LNCaP clone FGC (cell line): ENCODE results near the gene LRRC27.
"Not testable (repeated sequence)": the region's sequence is repeated elsewhere in the genome, so short reads cannot be mapped to it uniquely, and the experiment has no call there.

Experiments
- DNase-seq: peaks from one replicate; pipeline ENCODE4 v3.0.0-alpha.2; 2011; ENCODE audit warnings: low read depth
- H3K4me3 ChIP-seq: 2 replicates; pipeline ENCODE4 v1.5.1; 2011; ENCODE audit warnings: mild to moderate bottlenecking, low read depth, low read length, control low read depth
- TF ChIP-seq, protein P1 (sequence below): IDR thresholded peaks from 2 replicates; pipeline ENCODE4 v1.5.1; 2012; ENCODE audit warnings: mild to moderate bottlenecking; ENCODE audit not compliant: control insufficient read depth, insufficient read depth; ENCODE audit errors: extremely low read depth

The LRRC27 gene

DNA sequence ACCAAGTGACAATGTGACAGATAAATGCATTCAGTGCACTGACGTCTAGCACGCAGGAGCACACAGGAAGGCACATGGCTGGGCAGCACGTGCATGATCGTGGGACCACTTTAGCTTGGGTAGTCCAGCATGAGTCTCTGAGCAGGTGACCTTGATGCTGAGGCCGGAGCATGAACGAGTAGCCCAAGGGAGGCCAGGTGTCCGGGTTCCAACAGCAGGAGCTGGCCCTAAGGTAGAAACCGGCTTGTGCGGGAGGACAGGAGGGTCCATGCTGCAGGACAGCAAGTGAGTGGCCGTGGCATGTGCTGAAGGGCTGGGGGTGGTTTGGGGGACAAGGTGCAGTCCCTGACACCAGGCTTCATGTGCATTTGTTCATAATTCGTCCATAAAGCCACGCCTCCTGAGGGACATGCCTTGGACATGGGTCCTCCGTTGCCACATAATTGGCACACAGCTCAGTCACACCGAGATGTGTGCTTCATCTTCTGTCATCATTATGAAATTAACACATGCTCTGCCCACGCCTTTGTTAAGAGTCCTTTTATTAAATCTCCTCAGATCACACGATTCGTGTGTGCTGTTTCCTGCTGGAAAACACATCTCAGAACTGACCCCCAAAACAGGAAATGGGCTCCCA lies 21.2 kb upstream of the LRRC27 start:
- H3K4me3 ChIP-seq: no peak overlapping the region
- DNase-seq: no peak
- TF ChIP-seq, protein P1, sequence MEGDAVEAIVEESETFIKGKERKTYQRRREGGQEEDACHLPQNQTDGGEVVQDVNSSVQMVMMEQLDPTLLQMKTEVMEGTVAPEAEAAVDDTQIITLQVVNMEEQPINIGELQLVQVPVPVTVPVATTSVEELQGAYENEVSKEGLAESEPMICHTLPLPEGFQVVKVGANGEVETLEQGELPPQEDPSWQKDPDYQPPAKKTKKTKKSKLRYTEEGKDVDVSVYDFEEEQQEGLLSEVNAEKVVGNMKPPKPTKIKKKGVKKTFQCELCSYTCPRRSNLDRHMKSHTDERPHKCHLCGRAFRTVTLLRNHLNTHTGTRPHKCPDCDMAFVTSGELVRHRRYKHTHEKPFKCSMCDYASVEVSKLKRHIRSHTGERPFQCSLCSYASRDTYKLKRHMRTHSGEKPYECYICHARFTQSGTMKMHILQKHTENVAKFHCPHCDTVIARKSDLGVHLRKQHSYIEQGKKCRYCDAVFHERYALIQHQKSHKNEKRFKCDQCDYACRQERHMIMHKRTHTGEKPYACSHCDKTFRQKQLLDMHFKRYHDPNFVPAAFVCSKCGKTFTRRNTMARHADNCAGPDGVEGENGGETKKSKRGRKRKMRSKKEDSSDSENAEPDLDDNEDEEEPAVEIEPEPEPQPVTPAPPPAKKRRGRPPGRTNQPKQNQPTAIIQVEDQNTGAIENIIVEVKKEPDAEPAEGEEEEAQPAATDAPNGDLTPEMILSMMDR: no peak

DNA sequence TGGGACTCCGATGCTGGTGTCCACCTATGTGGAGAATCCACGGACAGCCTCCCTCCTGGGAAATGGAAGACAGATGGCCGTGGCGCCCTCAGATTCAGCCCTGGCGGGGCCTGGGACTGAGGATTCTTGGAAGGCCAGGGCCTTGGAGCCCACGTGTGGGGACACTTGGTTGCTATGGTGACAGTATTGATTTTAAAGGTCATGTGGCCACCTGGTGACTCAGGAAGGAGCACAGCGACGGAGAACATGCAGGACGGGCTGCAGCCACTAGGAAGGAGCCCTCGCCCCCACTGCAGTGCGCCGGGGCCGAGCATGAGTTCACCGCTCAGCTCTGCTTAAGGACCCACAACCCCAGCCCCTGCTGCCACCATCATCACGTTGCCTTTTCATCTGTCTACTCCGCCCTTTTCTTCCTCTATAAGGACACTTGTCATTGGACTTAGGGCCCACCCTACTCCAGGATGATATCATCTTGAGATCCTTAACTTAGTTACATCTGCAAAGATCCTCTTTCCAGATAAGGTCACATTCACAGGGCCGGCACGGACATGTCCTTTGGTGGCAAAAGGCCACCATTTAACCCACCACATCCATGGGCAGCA lies 20.6 kb upstream of the LRRC27 start:
- H3K4me3 ChIP-seq: no peak overlapping the region
- TF ChIP-seq, protein P1: no peak
- DNase-seq: no peak

DNA sequence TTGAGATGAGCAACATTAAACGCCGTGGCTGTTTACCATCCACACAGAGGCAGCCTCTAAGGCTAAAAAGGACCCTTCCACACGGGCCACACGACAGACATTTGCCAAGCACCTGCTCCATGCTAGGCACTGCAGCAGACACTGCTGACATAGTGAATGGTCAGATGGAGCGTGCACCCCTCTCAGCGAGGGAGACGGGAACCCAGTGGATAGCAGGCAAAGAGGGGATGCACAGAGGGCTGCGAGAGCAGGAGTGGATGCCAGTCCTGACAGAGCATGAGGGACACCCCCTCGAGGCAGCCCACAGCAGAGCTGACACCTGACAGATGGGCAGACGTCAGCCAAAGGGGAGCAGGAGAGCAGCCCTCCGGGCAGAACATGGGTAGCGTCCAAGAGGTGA lies 18.7 kb upstream of the LRRC27 start:
- TF ChIP-seq, protein P1: no peak
- no peak for DNase-seq
- no peak overlapping the region for H3K4me3 ChIP-seq

DNA sequence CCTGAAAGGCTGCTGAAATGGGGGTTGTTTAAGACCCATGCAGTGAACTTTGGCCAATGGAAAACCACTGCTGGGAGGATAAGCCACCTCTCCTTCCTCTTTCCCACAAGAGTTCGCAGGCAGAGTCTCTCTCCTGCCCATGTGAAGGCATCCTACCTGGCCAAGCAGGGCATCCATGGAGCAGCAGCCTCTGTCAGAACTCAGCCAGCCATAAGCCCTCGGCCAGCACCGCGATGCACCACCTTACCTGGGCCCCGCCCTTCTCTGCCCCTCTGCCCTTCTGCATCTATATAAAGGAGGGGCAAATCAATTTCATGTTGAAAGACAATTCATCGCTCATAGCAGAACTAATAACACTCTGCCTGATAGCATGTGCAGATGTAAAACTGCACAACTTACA lies 18.1 kb upstream of the LRRC27 start:
- DNase-seq: no peak
- TF ChIP-seq, protein P1: no peak
- H3K4me3 ChIP-seq: no peak overlapping the region

DNA sequence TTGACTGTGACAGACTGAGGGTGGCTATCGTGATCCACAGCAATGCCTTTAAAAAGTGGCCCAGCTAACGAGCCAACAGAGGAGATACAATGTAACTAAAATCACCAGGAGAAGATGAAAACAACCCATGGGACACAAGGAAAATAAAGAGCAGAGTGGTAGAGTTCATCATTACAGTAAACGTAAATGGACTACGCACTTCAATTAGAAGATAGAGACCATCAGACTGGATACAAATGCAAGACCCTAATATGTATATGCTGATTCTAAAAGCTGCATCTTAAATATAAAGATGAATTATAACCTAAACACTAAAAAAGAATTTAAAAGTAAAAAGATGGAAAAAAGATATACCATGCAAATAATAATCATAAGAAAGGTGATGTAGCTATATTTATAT lies 17.7 kb upstream of the LRRC27 start:
- no peak overlapping the region for H3K4me3 ChIP-seq
- no peak for DNase-seq
- TF ChIP-seq, protein P1: no peak

DNA sequence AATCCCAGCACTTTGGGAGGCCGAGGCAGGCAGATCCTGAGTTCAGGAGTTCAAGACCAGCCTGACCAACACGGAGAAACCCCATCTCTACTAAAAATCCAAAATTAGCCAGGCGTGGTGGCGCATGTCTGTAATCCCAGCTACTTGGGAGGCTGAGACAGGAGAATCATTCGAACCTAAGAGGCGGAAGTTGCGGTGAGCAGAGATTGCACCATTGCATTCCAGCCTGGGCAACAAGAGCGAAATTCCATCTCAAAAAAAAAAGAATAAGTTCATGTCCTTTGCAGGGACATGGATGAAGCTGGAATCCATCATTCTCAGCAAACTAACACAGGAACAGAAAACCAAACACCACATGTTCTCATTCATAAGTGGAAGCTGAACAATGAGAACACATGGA lies 17.1 kb upstream of the LRRC27 start:
- not testable (repeated sequence) for H3K4me3 ChIP-seq, DNase-seq

DNA sequence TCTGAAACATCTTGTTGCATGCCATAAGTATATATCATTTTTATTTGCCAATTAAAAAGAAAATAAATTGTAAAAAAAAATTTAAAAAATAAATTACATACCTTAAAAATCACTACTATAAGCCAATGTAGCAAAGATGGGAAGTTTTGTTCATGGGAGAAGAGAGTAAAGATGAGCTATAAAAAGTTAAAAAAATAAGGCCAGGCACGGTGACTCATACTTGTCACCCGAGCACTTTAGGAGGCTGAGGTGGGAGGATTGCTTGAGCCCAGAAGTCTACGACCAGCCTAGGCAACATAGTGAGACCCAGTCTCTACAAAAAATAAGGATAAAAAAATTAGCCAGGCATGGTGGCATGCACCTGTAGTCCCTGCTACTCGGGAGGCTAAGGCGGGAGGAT lies 15.9 kb upstream of the LRRC27 start:
- no peak overlapping the region for H3K4me3 ChIP-seq
- DNase-seq: no peak
- TF ChIP-seq, protein P1: no peak

DNA sequence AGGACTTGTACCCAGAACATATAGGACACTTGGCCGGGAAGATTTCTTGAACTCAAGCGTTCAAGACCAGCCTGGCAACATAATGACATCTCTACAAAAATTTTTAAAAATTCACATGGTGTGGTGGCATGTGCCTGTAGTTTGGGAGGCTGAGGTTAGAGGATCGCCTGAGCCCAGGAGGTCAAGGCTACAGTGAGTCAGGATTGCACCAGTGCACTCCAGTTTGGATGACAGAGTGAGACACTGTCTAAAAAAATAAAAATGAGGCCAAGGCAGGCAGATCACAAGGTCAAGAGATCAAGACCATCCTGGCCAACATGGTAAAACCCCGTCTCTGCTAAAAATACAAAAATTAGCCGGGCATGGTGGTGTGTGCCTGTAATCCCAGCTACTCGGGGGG lies 14.5 kb upstream of the LRRC27 start:
- not testable (repeated sequence) for H3K4me3 ChIP-seq, DNase-seq
